Calu3 (cell line): ENCODE measurements around the gene SCNN1B. TPM values are rescaled to one million over a fixed set of nuclear protein-coding genes. Genes with fewer than 3 reads are reported as not detected.

Source experiments
- BruUV-seq: library from RNA; stranded (reverse); fragments of 400-500 nt; replicated peaks from 2 replicates; lab custom pipeline; 2021; lab: Mats Ljungman, UMichigan
- CTCF ChIA-PET: fragments of 300-600 bp; sonication (Branson Sonifier 250); formaldehyde crosslinking; loops from one replicate; lab custom pipeline; 2022; ENCODE audit warnings: antibody characterized with exemption; lab: Charles Lee
- DNase-seq: peaks from one replicate; pipeline ENCODE4 v3.0.0; 2022
- H3K27ac Mint-ChIP-seq: one replicate; pipeline ENCODE4 v1.8.0; 2022; ENCODE audit warnings: mixed read lengths; ENCODE audit not compliant: unreplicated experiment
- H3K27me3 Mint-ChIP-seq: one replicate; pipeline ENCODE4 v1.8.0; 2022; ENCODE audit warnings: mixed read lengths; ENCODE audit not compliant: unreplicated experiment
- H3K36me3 Mint-ChIP-seq: one replicate; pipeline ENCODE4 v1.8.0; 2022; ENCODE audit warnings: mild to moderate bottlenecking, moderate library complexity, mixed read lengths; ENCODE audit not compliant: insufficient read depth, unreplicated experiment
- H3K4me1 Mint-ChIP-seq: one replicate; pipeline ENCODE4 v1.8.0; 2022; ENCODE audit warnings: mild to moderate bottlenecking, low read depth, mixed read lengths; ENCODE audit not compliant: unreplicated experiment
- H3K4me3 Mint-ChIP-seq: one replicate; pipeline ENCODE4 v1.8.0; 2022; ENCODE audit warnings: mild to moderate bottlenecking, low read depth, moderate library complexity, mixed read lengths; ENCODE audit not compliant: unreplicated experiment
- H3K9me3 Mint-ChIP-seq: one replicate; pipeline ENCODE4 v1.8.0; 2022; ENCODE audit warnings: low read depth, mixed read lengths; ENCODE audit not compliant: unreplicated experiment
- CTCF ChIP-seq: fragments of 200-600 bp; IDR thresholded peaks from one replicate; pipeline ENCODE4 v1.8.0; 2022; ENCODE audit warnings: antibody characterized with exemption; ENCODE audit not compliant: unreplicated experiment
- intact Hi-C: fragments of 100-400 bp; cut with micrococcal nuclease; formaldehyde crosslinking; loops from one replicate; pipeline ENCODE4 v1.10.0; 2022; ENCODE audit not compliant: unreplicated experiment
- total RNA-seq: library from RNA; stranded (reverse); gene quantifications from 2 replicates; pipeline ENCODE4 v1.2.3, GENCODE V29; 2022

The SCNN1B gene
- total RNA-seq, 1 experiment from 2014 or later: not detected

- H3K27ac Mint-ChIP-seq: no peak overlapping the region
- BruUV-seq: no TSS peak
- H3K4me3 Mint-ChIP-seq: no peak overlapping the region
- TF ChIP-seq CTCF: no peak
- H3K9me3 Mint-ChIP-seq: no peaks in the 10 kb centered on the region
- H3K4me1 Mint-ChIP-seq: no peaks in the 10 kb centered on the region
- peaks cover 58% of the 10 kb centered on the region for H3K27me3 Mint-ChIP-seq
- CTCF ChIA-PET: interaction anchor here (1.0 kb wide), 1 partner anchor 16 kb away, joined by 5 read pairs; no protein-coding TSS in a partner anchor
- H3K36me3 Mint-ChIP-seq: no peaks in the 10 kb centered on the region
- intact Hi-C loops: no loop called here
- no peak for DNase-seq
Measured at GRCh38 chr16:23310217-23310616, 8.1 kb downstream of the SCNN1B start.

GRCh38 chr16:23310744-23311143 is 8.6 kb downstream of the SCNN1B start:
- peaks cover 53% of the 10 kb centered on the region for H3K27me3 Mint-ChIP-seq
- CTCF ChIA-PET: interaction anchor here (0.6 kb wide), 1 partner anchor 14 kb away, joined by 3 read pairs; no protein-coding TSS in a partner anchor

GRCh38 chr16:23316232-23316631 is 14.1 kb downstream of the SCNN1B start:
- intact Hi-C loops: no loop called here
- CTCF ChIA-PET: no interaction called here
- peaks cover 10% of the 10 kb centered on the region for H3K27me3 Mint-ChIP-seq
- no peak for DNase-seq
- H3K36me3 Mint-ChIP-seq: no peaks in the 10 kb centered on the region
- TF ChIP-seq CTCF: no peak
- no TSS peak for BruUV-seq
- H3K4me1 Mint-ChIP-seq: no peaks in the 10 kb centered on the region
- H3K27ac Mint-ChIP-seq: no peak overlapping the region
- no peak overlapping the region for H3K4me3 Mint-ChIP-seq
- no peaks in the 10 kb centered on the region for H3K9me3 Mint-ChIP-seq

More at GRCh38 chr16:23310744-23311143, 8.6 kb downstream of the SCNN1B start:
- H3K27ac Mint-ChIP-seq: no peak overlapping the region
- H3K36me3 Mint-ChIP-seq: no peaks in the 10 kb centered on the region
- no peak for TF ChIP-seq CTCF
- H3K4me3 Mint-ChIP-seq: no peak overlapping the region
- intact Hi-C loops: no loop called here
- H3K9me3 Mint-ChIP-seq: no peaks in the 10 kb centered on the region
- DNase-seq: no peak
- H3K4me1 Mint-ChIP-seq: no peaks in the 10 kb centered on the region
- BruUV-seq: no TSS peak

GRCh38 chr16:23316634-23317265 is 14.6 kb downstream of the SCNN1B start:
- intact Hi-C loops: no loop called here
- Mint-ChIP-seq H3K27ac (no peak overlapping the region), H3K4me1 (no peaks in the 10 kb centered on the region), H3K9me3 (no peaks in the 10 kb centered on the region), H3K27me3 (peaks cover 5% of the 10 kb centered on the region), H3K36me3 (no peaks in the 10 kb centered on the region), H3K4me3 (no peak overlapping the region)
- DNase-seq: no peak
- no TSS peak for BruUV-seq
- TF ChIP-seq CTCF: no peak
- CTCF ChIA-PET: interaction anchor here (1.1 to 1.9 kb wide), 2 partner anchors 9 to 37 kb away, joined by 4 to 9 read pairs; no protein-coding TSS in a partner anchor
